ENCODE data around the gene PDRG1. TPM values are rescaled to one million over a fixed set of nuclear protein-coding genes. Genes with fewer than 3 reads are reported as not detected.

PDRG1 gene
- total and polyA plus RNA-seq, 8 donors: 0.58 to 18.6 (median 2.8) TPM; not detected in 1

GRCh38 chr20:31897541-31897940 lies 54.3 kb downstream of the PDRG1 start:
- no peak overlapping the region for H3K27ac ChIP-seq
- H3K27me3 ChIP-seq: no peaks in the 10 kb centered on the region
- no peak for TF ChIP-seq CTCF (IDR thresholded peaks at IDR 0.05)
- TF ChIP-seq EP300 (IDR thresholded peaks at IDR 0.05): no peak
- TF ChIP-seq POLR2A (IDR thresholded peaks at IDR 0.05): no peak
- no peak for TF ChIP-seq POLR2AphosphoS5 (IDR thresholded peaks at IDR 0.05)
- no peak overlapping the region for H3K4me3 ChIP-seq
- H3K4me1 ChIP-seq: peaks cover 0 to 7% (median 0%) of the 10 kb centered on the region in 4 donors
- 65 to 85% (median 76%) methylated on average over 9 of the region's 9 CpGs for WGBS, 5 donors
- no peaks in the 10 kb centered on the region for H3K9me3 ChIP-seq
- H3K36me3 ChIP-seq: no peaks in the 10 kb centered on the region
- no peak for DNase-seq
- intact Hi-C loops (cut with DNase I; ENCODE audit: low total_unique reads): no loop called here

GRCh38 chr20:31896049-31896448 lies 55.8 kb downstream of the PDRG1 start:
- TF ChIP-seq CTCF (IDR thresholded peaks at IDR 0.05) (no peak), EP300 (IDR thresholded peaks at IDR 0.05) (no peak), POLR2AphosphoS5 (IDR thresholded peaks at IDR 0.05) (no peak), POLR2A (IDR thresholded peaks at IDR 0.05) (no peak)
- no peak overlapping the region for H3K27ac ChIP-seq
- no peak for DNase-seq
- H3K4me1 ChIP-seq: peaks cover 0 to 7% (median 0%) of the 10 kb centered on the region in 4 donors
- intact Hi-C loops (cut with DNase I; ENCODE audit: low total_unique reads): no loop called here
- no peak overlapping the region for H3K4me3 ChIP-seq
- H3K36me3 ChIP-seq: no peaks in the 10 kb centered on the region
- no peaks in the 10 kb centered on the region for H3K27me3 ChIP-seq
- H3K9me3 ChIP-seq: no peaks in the 10 kb centered on the region
- 89 to 94% (median 94%) methylated on average over 9 of the region's 9 CpGs for WGBS, 5 donors

- Histone ChIP-seq H3K4me1 (peaks cover 0 to 7% (median 0%) of the 10 kb centered on the region in 4 donors), H3K27ac (peak overlapping the region in 4 of 5 donors; percentile 1 to 59 (median 29)), H3K36me3 (no peaks in the 10 kb centered on the region), H3K4me3 (no peak overlapping the region), H3K27me3 (no peaks in the 10 kb centered on the region), H3K9me3 (no peaks in the 10 kb centered on the region)
- intact Hi-C loops (cut with DNase I; ENCODE audit: low total_unique reads): no loop called here
- no peak for TF ChIP-seq POLR2A (IDR thresholded peaks at IDR 0.05)
- no peak for TF ChIP-seq POLR2AphosphoS5 (IDR thresholded peaks at IDR 0.05)
- no peak for TF ChIP-seq CTCF (IDR thresholded peaks at IDR 0.05)
- TF ChIP-seq EP300 (IDR thresholded peaks at IDR 0.05): no peak
- peak; percentile 50 to 66 for DNase-seq
- WGBS, 5 donors: 40 to 56% (median 47%) methylated on average over 8 of the region's 8 CpGs
Observed at GRCh38 chr20:31894980-31895675, 56.7 kb downstream of the PDRG1 start.

Small RNAs within 50 kb of the gene (small RNA-seq; reads per million reads assigned to genes)
- gene RNU1-94P: 0 reads per million in 4 donors

Other genes starting within 250 kb of the PDRG1 start
- 100 to 1,000 TPM in 2 of 5 donors, 10 to 100 TPM in 3; 61.7 to 210 (median 68.7) TPM for gene BCL2L1, start 229.2 kb downstream of the PDRG1 start, total RNA-seq
- gene BCL2L1, start 229.2 kb downstream of the PDRG1 start, polyA plus RNA-seq: 10 to 100 TPM; 47.1 to 88.2 (median 73.0) TPM
- 10 to 100 TPM in 1 of 5 donors, 1 to 10 TPM in 4; 5.3 to 11.4 (median 7.6) TPM for gene TPX2, start 212.8 kb downstream of the PDRG1 start, total RNA-seq
- gene TPX2, start 212.8 kb downstream of the PDRG1 start, polyA plus RNA-seq: 1 to 10 TPM; 1.7 to 7.1 (median 3.3) TPM
- under 1 TPM in 2 of 5 donors, not detected in 3; 0.37 to 0.45 TPM for gene MYLK2, start 132.7 kb downstream of the PDRG1 start, total RNA-seq
- under 1 TPM; 0.19 to 0.43 (median 0.31) TPM for gene MYLK2, start 132.7 kb downstream of the PDRG1 start, polyA plus RNA-seq
- gene FOXS1, start 106.4 kb downstream of the PDRG1 start, total RNA-seq: 1 to 10 TPM in 1 of 5 donors, not detected in 4; 1.1 TPM
- under 1 TPM in 2 of 3 donors, not detected in 1; 0.43 to 0.44 TPM for gene FOXS1, start 106.4 kb downstream of the PDRG1 start, polyA plus RNA-seq
- 1 to 10 TPM in 1 of 5 donors, under 1 TPM in 1, not detected in 3; 0.45 to 3.9 TPM for gene DUSP15, start 81.5 kb downstream of the PDRG1 start, total RNA-seq
- 1 to 10 TPM; 2.1 to 4.7 (median 2.9) TPM for gene DUSP15, start 81.5 kb downstream of the PDRG1 start, polyA plus RNA-seq
- under 1 TPM in 2 of 5 donors, not detected in 3; 0.18 to 0.43 TPM for gene TTLL9, start 81.4 kb downstream of the PDRG1 start, total RNA-seq
- gene TTLL9, start 81.4 kb downstream of the PDRG1 start, polyA plus RNA-seq: under 1 TPM in 1 of 3 donors, not detected in 2; 0.15 TPM
- under 1 TPM in 3 of 5 donors, not detected in 2; under 0.01 to 0.58 (median 0.37) TPM for gene XKR7, start 16.1 kb upstream of the PDRG1 start, total RNA-seq
- under 1 TPM in 1 of 3 donors, not detected in 2; 0.06 TPM for gene XKR7, start 16.1 kb upstream of the PDRG1 start, polyA plus RNA-seq
- 1 to 10 TPM in 1 of 5 donors, under 1 TPM in 2, not detected in 2; 0.45 to 4.4 (median 0.72) TPM for gene CCM2L, start 58.4 kb upstream of the PDRG1 start, total RNA-seq
- gene CCM2L, start 58.4 kb upstream of the PDRG1 start, polyA plus RNA-seq: 1 to 10 TPM; 1.9 to 2.7 (median 2.3) TPM
- 1 to 10 TPM in 4 of 5 donors, not detected in 1; 1.3 to 6.8 (median 3.3) TPM for gene HCK, start 100.2 kb upstream of the PDRG1 start, total RNA-seq
- gene HCK, start 100.2 kb upstream of the PDRG1 start, polyA plus RNA-seq: 10 to 100 TPM in 2 of 3 donors, 1 to 10 TPM in 1; 4.4 to 14.7 (median 10.4) TPM
- gene TM9SF4, start 157.7 kb upstream of the PDRG1 start, total RNA-seq: 10 to 100 TPM; 20.6 to 50.8 (median 27.7) TPM
- gene TM9SF4, start 157.7 kb upstream of the PDRG1 start, polyA plus RNA-seq: 10 to 100 TPM in 2 of 3 donors, 1 to 10 TPM in 1; 6.7 to 22.5 (median 13.1) TPM